IMR-90 (cell line): ENCODE measurements around the gene CASP9.

Experiments
- CTCF ChIP-seq: conservative IDR thresholded peaks from 2 replicates; pipeline ENCODE4 v1.5.1; 2012; ENCODE audit warnings: mild to moderate bottlenecking, low read depth, low read length, improper control_type of control experiment
- MAFK ChIP-seq: IDR thresholded peaks from 2 replicates; pipeline ENCODE4 v1.6.1; 2012; ENCODE audit warnings: low read depth, low read length, improper control_type of control experiment
- MXI1 ChIP-seq: IDR thresholded peaks from 2 replicates; pipeline ENCODE4 v1.6.1; 2012; ENCODE audit warnings: low read depth, mild to moderate bottlenecking, low read length, moderate library complexity, borderline replicate concordance

DNA sequence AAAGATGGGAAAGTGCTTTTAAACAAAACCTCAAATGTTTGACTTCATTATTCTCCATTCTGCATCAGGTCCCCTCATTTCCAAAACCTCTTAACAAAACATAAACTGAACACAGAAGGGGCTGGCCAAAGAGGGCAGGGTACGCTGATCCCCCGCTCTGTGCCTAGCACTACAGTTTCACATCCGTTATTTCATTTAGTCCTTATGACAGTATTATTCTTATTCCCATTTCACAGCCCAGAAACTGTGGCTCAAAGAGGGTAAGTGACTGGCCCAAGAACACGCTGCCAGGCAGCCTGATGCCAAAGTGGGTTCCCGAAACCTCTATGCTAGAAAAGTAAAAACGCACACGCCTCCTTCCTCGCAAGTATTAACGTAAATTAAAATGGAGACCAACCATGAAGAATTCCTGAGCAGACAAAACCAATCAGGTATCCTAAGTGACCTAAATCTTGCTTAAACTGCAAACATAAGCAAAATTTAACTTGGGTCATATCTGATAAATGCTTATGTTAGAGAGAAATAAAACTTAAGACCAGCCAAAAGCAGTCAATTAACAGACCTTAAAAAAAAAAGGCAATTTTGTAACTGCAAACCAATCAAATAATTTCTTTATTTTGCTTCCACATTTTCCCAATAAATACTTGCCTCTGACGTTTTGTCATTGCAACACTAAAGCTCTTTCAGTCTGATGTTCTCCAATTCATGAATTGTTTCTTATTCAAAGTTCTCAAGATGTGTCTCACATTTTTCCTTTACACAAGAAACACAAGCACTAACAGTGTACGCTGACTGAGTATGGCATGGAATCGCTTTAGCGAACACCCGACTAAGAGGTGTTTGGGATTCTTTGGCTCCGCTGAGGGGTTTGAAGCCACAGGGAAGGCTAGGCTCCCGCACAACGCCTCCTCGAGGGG, 653 bp downstream of the CASP9 start:
- TF ChIP-seq CTCF, result no peak
- no peak for TF ChIP-seq MXI1
- peak; percentile 91 for TF ChIP-seq MAFK
